Ovary (tissue), 9 donors: ENCODE data around the gene SLC12A3. TPM values are rescaled to one million over a fixed set of nuclear protein-coding genes. Genes with fewer than 3 reads are reported as not detected.

ENCODE experiments used
- DNase-seq, 5 donors: peaks; one replicate each; pipeline ENCODE4 v3.0.0-alpha.2; 2019 to 2020
- H3K27ac ChIP-seq, 2 donors: fragments of 200-600 bp; one replicate each; pipeline versions ENCODE4 v1.5.1 to v1.8.0; 2019 to 2022
- H3K27me3 ChIP-seq: fragments of 200-600 bp; one replicate; pipeline ENCODE4 v1.8.0; 2022
- H3K36me3 ChIP-seq: fragments of 200-600 bp; sonication (generic); one replicate; pipeline ENCODE4 v1.5.1; 2019
- H3K4me1 ChIP-seq: one replicate; pipeline ENCODE4 v1.8.1; 2013; ENCODE audit warnings: mild to moderate bottlenecking, moderate library complexity; ENCODE audit not compliant: insufficient read depth
- H3K4me3 ChIP-seq: fragments of 200-600 bp; sonication (generic); one replicate; pipeline ENCODE4 v1.5.1; 2017
- H3K9me3 ChIP-seq, 2 donors: fragments of 200-600 bp in 1 of 2; sonication (generic) in 1 of 2; one replicate each; pipeline versions ENCODE4 v1.5.1 to v1.8.1; 2013 to 2019; ENCODE audit warnings: mild to moderate bottlenecking in 1 of 2, moderate library complexity in 1 of 2
- CTCF ChIP-seq, 3 donors: fragments of 450-650 bp in 2 of 3; fragments of 200-600 bp in 1 of 3; IDR thresholded peaks; one replicate each; pipeline versions ENCODE4 v1.5.1 to v1.8.0; 2016 to 2022; ENCODE audit warnings: antibody characterized with exemption in 3 of 3, mild to moderate bottlenecking in 1 of 3
- EP300 ChIP-seq: sonication (generic); formaldehyde crosslinking; IDR thresholded peaks from one replicate; pipeline ENCODE4 v1.6.1; 2017; ENCODE audit warnings: antibody characterized with exemption
- POLR2A ChIP-seq: fragments of 450-650 bp; IDR thresholded peaks from one replicate; pipeline ENCODE4 v1.6.1; 2017; ENCODE audit warnings: antibody characterized with exemption, mild to moderate bottlenecking, moderate library complexity
- WGBS, 3 donors: extraction: QIAGEN DNeasy Blood & Tissue Kit in 1 of 3; methylation state at CpG; one replicate each; pipeline versions ENCODE4 v1.1.5 to v1.1.7; 2013 to 2017; 5-methylcytosine and 5-hydroxymethylcytosine counted together
- intact Hi-C, 4 donors: fragments of 100-400 bp; cut with DNase I; formaldehyde crosslinking; loops; one replicate each; pipeline versions ENCODE4 v1.11.0 to v1.15.1; 2022 to 2023
- microRNA counts: library from miRNA; unstranded; fragments of <30 nt; microRNA quantifications from one replicate; lab custom pipeline; 2016
- microRNA-seq, 3 donors: library from miRNA; unstranded; fragments of <30 nt; microRNA quantifications; one replicate each; pipeline versions ENCODE4 to v1.2.0, GENCODE V29; 2019 to 2020
- polyA plus RNA-seq, 2 donors: library from polyadenylated mRNA; stranded (reverse); fragments of 200-250 nt in 1 of 2; fragments of 350-450 nt in 1 of 2; fragmentation: Illumina TruSeq in 1 of 2; extraction: RNeasy Lipid Tissue Mini Kit (QIAGEN cat#74804) in 1 of 2; gene quantifications; one replicate each; pipeline ENCODE4 v1.2.3, GENCODE V29; 2013 to 2014
- small RNA-seq: library from RNA; depleted of rRNA; stranded (forward); fragments of <200 nt; gene quantifications from one replicate; pipeline ENCODE3, GENCODE V24; 2016
- total RNA-seq, 7 donors: library from RNA; depleted of rRNA in 2 of 7; stranded (reverse); fragments of >200 nt in 2 of 7; fragmentation: NEBNext Ultra II Directional in 3 of 7; extraction: Animal tissue kit (Norgen Biotek cat#: 25700) in 3 of 7; gene quantifications; one replicate each; pipeline versions ENCODE4 v1.1.0 to v1.2.4, GENCODE V29; 2016 to 2023
- donor health status: DM: no; HTN: no; CAD: no; lungs with moderate emphysema.
- donor health status: DM: no; HTN: no; CAD: no.
- donor health status: Bipolar disorder and iron deficiency.
- donor health status: DM: yes; HTN: yes; CAD: no.
- donor health status: DM: no; HTN: no; CAD: no.
- donor health status: DM: yes; HTN: yes; CAD: no.

Gene SLC12A3
- total and polyA plus RNA-seq, 9 donors: 0.04 to 0.37 TPM; not detected in 7

GRCh38 chr16:56964243-56965148 lies 99.5 kb downstream of the SLC12A3 start:
- no peak overlapping the region for H3K4me3 ChIP-seq
- WGBS, 3 donors: 47 to 54% (median 50%) methylated on average over 30 of the region's 30 CpGs
- no peaks in the 10 kb centered on the region for H3K36me3 ChIP-seq
- H3K4me1 ChIP-seq: peaks cover 14% of the 10 kb centered on the region
- DNase-seq: peak; percentile 46 to 73 (median 56)
- H3K27me3 ChIP-seq: no peaks in the 10 kb centered on the region
- no peak overlapping the region for H3K27ac ChIP-seq
- no peaks in the 10 kb centered on the region for H3K9me3 ChIP-seq
- TF ChIP-seq CTCF (IDR thresholded peaks at IDR 0.05): no peak
- no peak for TF ChIP-seq EP300
- no peak for TF ChIP-seq POLR2A
- intact Hi-C loops: no loop called here

MicroRNAs encoded within 50 kb of the gene (microRNA counts, 767-probe panel; counts per million panel counts)
- 530 counts per million, percentile 78 among the panel's probes with 10 or more counts for microRNA hsa-miR-138-5p (lab: Ali Mortazavi, UCI)

Small RNAs within 50 kb of the gene (microRNA-seq; reads per million reads assigned to microRNA genes)
- gene MIR138-2 (0.71 to 2.2 (median 0.75) reads per million in 3 donors), gene MIR6863 (0 reads per million in 3 donors)

Small RNAs within 50 kb of the gene (small RNA-seq; reads per million reads assigned to genes)
- not detected for gene MIR138-2

Other genes with a start within 250 kb of the SLC12A3 start
- gene MT1E, start 239.4 kb upstream of the SLC12A3 start, total RNA-seq: 100 to 1,000 TPM in 3 of 7 donors, 10 to 100 TPM in 4; 16.1 to 867 (median 65.3) TPM
- 10 to 100 TPM; 65.1 to 93.4 TPM for gene MT1E, start 239.4 kb upstream of the SLC12A3 start, polyA plus RNA-seq
- 10 to 100 TPM in 2 of 7 donors, 1 to 10 TPM in 4, under 1 TPM in 1; 0.66 to 23.2 (median 7.4) TPM for gene MT1M, start 232.5 kb upstream of the SLC12A3 start, total RNA-seq
- 1 to 10 TPM; 1.4 to 7.9 TPM for gene MT1M, start 232.5 kb upstream of the SLC12A3 start, polyA plus RNA-seq
- 10 to 100 TPM in 2 of 7 donors, 1 to 10 TPM in 4, not detected in 1; 1.3 to 61.0 (median 7.4) TPM for gene MT1A, start 226.5 kb upstream of the SLC12A3 start, total RNA-seq
- gene MT1A, start 226.5 kb upstream of the SLC12A3 start, polyA plus RNA-seq: 10 to 100 TPM in 1 of 2 donors, 1 to 10 TPM in 1; 1.3 to 13.8 TPM
- not detected for gene MT1B, start 213.3 kb upstream of the SLC12A3 start, total RNA-seq
- not detected for gene MT1B, start 213.3 kb upstream of the SLC12A3 start, polyA plus RNA-seq
- 10 to 100 TPM in 1 of 7 donors, 1 to 10 TPM in 4, under 1 TPM in 1, not detected in 1; 0.73 to 76.3 (median 2.6) TPM for gene MT1F, start 207.2 kb upstream of the SLC12A3 start, total RNA-seq
- gene MT1F, start 207.2 kb upstream of the SLC12A3 start, polyA plus RNA-seq: 1 to 10 TPM; 3.6 to 4.6 TPM
- gene MT1G, start 197.1 kb upstream of the SLC12A3 start, total RNA-seq: 1 to 10 TPM in 4 of 7 donors, not detected in 3; 1.0 to 6.9 (median 4.8) TPM
- 1 to 10 TPM in 1 of 2 donors, under 1 TPM in 1; 1.00 to 3.3 TPM for gene MT1G, start 197.1 kb upstream of the SLC12A3 start, polyA plus RNA-seq
- under 1 TPM in 1 of 7 donors, not detected in 6; 0.79 TPM for gene MT1H, start 195.4 kb upstream of the SLC12A3 start, total RNA-seq
- not detected for gene MT1H, start 195.4 kb upstream of the SLC12A3 start, polyA plus RNA-seq
- 1,000 to 10,000 TPM in 1 of 7 donors, 100 to 1,000 TPM in 3, 10 to 100 TPM in 3; 30.0 to 1,106 (median 141) TPM for gene MT1X, start 182.7 kb upstream of the SLC12A3 start, total RNA-seq
- 100 to 1,000 TPM in 1 of 2 donors, 10 to 100 TPM in 1; 10.0 to 185 TPM for gene MT1X, start 182.7 kb upstream of the SLC12A3 start, polyA plus RNA-seq
- 10 to 100 TPM; 26.1 to 53.9 (median 42.7) TPM for gene NUP93, start 135.1 kb upstream of the SLC12A3 start, total RNA-seq
- gene NUP93, start 135.1 kb upstream of the SLC12A3 start, polyA plus RNA-seq: 10 to 100 TPM; 24.1 to 43.2 TPM
- gene HERPUD1, start 66.9 kb downstream of the SLC12A3 start, total RNA-seq: 100 to 1,000 TPM in 6 of 7 donors, 10 to 100 TPM in 1; 95.4 to 299 (median 170) TPM
- gene HERPUD1, start 66.9 kb downstream of the SLC12A3 start, polyA plus RNA-seq: 100 to 1,000 TPM; 219 to 259 TPM
- under 1 TPM in 3 of 7 donors, not detected in 4; 0.15 to 0.23 (median 0.20) TPM for gene CETP, start 96.7 kb downstream of the SLC12A3 start, total RNA-seq
- 1 to 10 TPM in 1 of 2 donors, under 1 TPM in 1; 0.13 to 1.3 TPM for gene CETP, start 96.7 kb downstream of the SLC12A3 start, polyA plus RNA-seq
- 10 to 100 TPM in 5 of 7 donors, 1 to 10 TPM in 2; 6.0 to 29.9 (median 14.7) TPM for gene NLRC5, start 124.3 kb downstream of the SLC12A3 start, total RNA-seq
- 10 to 100 TPM in 1 of 2 donors, 1 to 10 TPM in 1; 8.7 to 15.8 TPM for gene NLRC5, start 124.3 kb downstream of the SLC12A3 start, polyA plus RNA-seq
- gene CPNE2, start 227.4 kb downstream of the SLC12A3 start, total RNA-seq: 10 to 100 TPM; 12.3 to 22.2 (median 17.9) TPM
- 10 to 100 TPM; 25.7 to 32.3 TPM for gene CPNE2, start 227.4 kb downstream of the SLC12A3 start, polyA plus RNA-seq